K562 (cell line): ENCODE measurements around the gene KRABD2.
A peak's percentile ranks its signal among the peaks of the same experiment; 100 is the strongest.

Source experiments
- ATAC-seq: fragments of 200-7000 bp; cut with Tn5 transposase; 3 replicates; pipeline ENCODE4 v1.9.1; 2020; ENCODE audit warnings: moderate library complexity
- BruUV-seq: library from RNA; stranded (reverse); fragments of 400-500 nt; replicated peaks from 2 replicates; lab custom pipeline; 2021; lab: Mats Ljungman, UMichigan
- CTCF ChIA-PET: fragments of 300-600 bp; formaldehyde crosslinking; extraction: SDS; loops from one replicate; lab custom pipeline; 2021; ENCODE audit warnings: low intra/inter-chr PET ratio; lab: Yijun Ruan, JAX
- POLR2A ChIA-PET: fragments of 300-600, 350-650 bp; sonication (Branson Sonifier 250); formaldehyde crosslinking; extraction: SDS; loops from one replicate; lab custom pipeline; 2021; ENCODE audit warnings: antibody characterized with exemption, inconsistent platforms; lab: Yijun Ruan, JAX
- DNase-seq, 4 experiments: peaks; one replicate each; pipeline versions ENCODE4 v3.0.0 to v3.0.0-alpha.2; 2011 to 2018; ENCODE audit warnings: low spot score in 3 of 4, mixed read lengths in 3 of 4; ENCODE audit errors: extremely low read depth in 1 of 4
- FAIRE-seq: peaks from 2 replicates; lab custom pipeline; 2011; peaks lifted over from hg19 to GRCh38; lab: Jason Lieb, UNC
- H2AFZ ChIP-seq: 2 replicates; pipeline ENCODE4 v1.6.0; 2011; ENCODE audit warnings: low read depth, low read length, control low read depth, inconsistent platforms
- H3K27ac ChIP-seq: fragments of 200-600 bp; 3 replicates; pipeline ENCODE4 v1.8.0; 2011; ENCODE audit warnings: low read depth, mild to moderate bottlenecking, control low read depth, inconsistent platforms, low read length, moderate library complexity, mixed read lengths; ENCODE audit errors: extremely low read depth
- H3K27me3 ChIP-seq, 2 experiments: fragments of 300-600 bp in 1 of 2; 2 replicates in 1 of 2; 3 replicates in 1 of 2; pipeline versions ENCODE4 v1.6.0 to v1.8.0; 2011; ENCODE audit warnings: inconsistent platforms in 2 of 2, low read length in 2 of 2, mild to moderate bottlenecking in 1 of 2, mixed read lengths in 1 of 2, moderate library complexity in 1 of 2; ENCODE audit not compliant: control insufficient read depth in 2 of 2, insufficient read depth in 2 of 2
- H3K36me3 ChIP-seq: fragments of 300-600 bp; 3 replicates; pipeline ENCODE4 v1.8.0; 2011; ENCODE audit warnings: mild to moderate bottlenecking, low read length, inconsistent platforms; ENCODE audit not compliant: control insufficient read depth, insufficient read depth
- H3K4me1 ChIP-seq, 2 experiments: fragments of 200-600 bp in 1 of 2; replicated peaks in 1 of 2; 2 replicates in 1 of 2; 3 replicates in 1 of 2; pipeline versions ENCODE4 v1.5.1 to v1.8.0; 2011; ENCODE audit warnings: inconsistent platforms in 2 of 2, low read length in 2 of 2, mild to moderate bottlenecking in 1 of 2, mixed read lengths in 1 of 2, moderate library complexity in 1 of 2; ENCODE audit not compliant: control insufficient read depth in 2 of 2, insufficient read depth in 2 of 2
- H3K4me2 ChIP-seq: 2 replicates; pipeline ENCODE4 v1.6.1; 2011; ENCODE audit warnings: low read length, control low read depth, inconsistent platforms, mixed read lengths; ENCODE audit not compliant: insufficient read depth
- H3K4me3 ChIP-seq: fragments of 200-600 bp; sonication (generic), shearing (Covaris generic); 2 replicates; pipeline ENCODE4 v1.5.1; 2016; ENCODE audit warnings: control low read depth, inconsistent platforms
- H3K79me2 ChIP-seq: fragments of 200-600 bp; 3 replicates; pipeline ENCODE4 v1.8.0; 2011; ENCODE audit warnings: low read length, inconsistent platforms; ENCODE audit not compliant: control insufficient read depth, insufficient read depth
- H3K9ac ChIP-seq, 2 experiments: 2 replicates each; pipeline versions ENCODE4 v1.6.0 to v1.6.1; 2011; ENCODE audit warnings: low read depth in 2 of 2, low read length in 2 of 2, control low read depth in 1 of 2, inconsistent platforms in 1 of 2, mild to moderate bottlenecking in 1 of 2, mixed read lengths in 1 of 2; ENCODE audit not compliant: insufficient read depth in 1 of 2
- H3K9me1 ChIP-seq: one replicate; pipeline ENCODE4 v1.6.0; 2011; ENCODE audit warnings: inconsistent platforms, mild to moderate bottlenecking, low read length, moderate library complexity; ENCODE audit not compliant: control insufficient read depth, insufficient read depth
- H3K9me3 ChIP-seq: replicated peaks from 2 replicates; pipeline ENCODE4 v1.5.1; 2011; ENCODE audit warnings: low read depth, low read length, inconsistent platforms; ENCODE audit not compliant: control insufficient read depth, insufficient read depth
- H4K20me1 ChIP-seq: replicated peaks from 2 replicates; pipeline ENCODE4 v1.6.1; 2011; ENCODE audit warnings: low read length, inconsistent platforms, mixed read lengths; ENCODE audit not compliant: control insufficient read depth, insufficient read depth
- DACH1 ChIP-seq: fragments of 450-650 bp; IDR thresholded peaks from 2 replicates; pipeline ENCODE4 v1.6.1; 2018; ENCODE audit not compliant: partially characterized antibody
- HDAC1 ChIP-seq, 2 experiments: fragments of 450-650 bp; IDR thresholded peaks; 2 replicates each; pipeline ENCODE4 v1.6.1; 2016 to 2017; ENCODE audit warnings: inconsistent platforms in 1 of 2, mild to moderate bottlenecking in 1 of 2, moderate library complexity in 1 of 2
- MTA1 ChIP-seq: fragments of 450-650 bp; IDR thresholded peaks from 2 replicates; pipeline ENCODE4 v1.6.1; 2017; ENCODE audit warnings: borderline replicate concordance
- PTTG1 ChIP-seq: fragments of 450-650 bp; IDR thresholded peaks from 2 replicates; pipeline ENCODE4 v1.6.1; 2016; ENCODE audit warnings: low read depth, mild to moderate bottlenecking, missing genetic modification characterization, missing compliant biosample characterization
- WGBS: fragments of 100-300 bp; shearing (Covaris generic); methylation state at CpG from one replicate; pipeline ENCODE4 v1.1.6; 2016; ENCODE audit warnings: low coverage, mixed read lengths; ENCODE audit not compliant: insufficient coverage; ENCODE audit errors: missing lambda C conversion rate; 5-methylcytosine and 5-hydroxymethylcytosine counted together
- in situ Hi-C: fragments of 300-500 bp; cut with MboI; formaldehyde crosslinking; loops from 4 replicates; pipeline ENCODE4 v1.15.0; 2018; ENCODE audit warnings: inconsistent platforms, mixed read lengths
- intact Hi-C: fragments of 100-400 bp; cut with micrococcal nuclease; formaldehyde crosslinking; loops from 2 replicates; pipeline ENCODE4 v1.14.2; 2022
- TF ChIP-seq, protein P1 (sequence below): fragments of 450-650 bp; IDR thresholded peaks from 2 replicates; pipeline ENCODE4 v1.6.1; 2016; ENCODE audit warnings: antibody characterized with exemption

Gene KRABD2

DNA sequence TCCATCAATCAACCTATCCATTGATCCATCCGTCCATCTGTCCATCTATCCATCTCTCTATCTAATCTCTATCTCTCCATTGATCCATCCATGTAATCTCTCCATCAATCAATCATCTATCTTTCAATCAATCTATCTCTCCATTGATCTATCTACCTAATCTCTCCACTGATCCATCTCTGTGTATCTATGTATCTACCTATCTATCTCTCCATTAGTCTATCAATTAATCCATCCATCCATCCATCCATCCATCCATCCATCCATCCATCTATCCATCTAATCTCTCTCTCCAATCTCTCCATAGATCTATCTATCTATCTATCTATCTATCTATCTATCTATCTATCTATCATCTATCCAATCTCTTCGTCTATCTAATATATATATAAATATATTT is 24.6 kb upstream of the KRABD2 start:
- in situ Hi-C loops (loop anchor here (10.0 kb wide), 1 partner anchor 354 kb away; the partner anchor contains the start of gene SPDYE4), intact Hi-C loops (no loop called here)
- ChIA-PET POLR2A (no interaction called here), CTCF (no interaction called here)
- H4K20me1 ChIP-seq, result no peaks in the 10 kb centered on the region
- H3K27ac ChIP-seq, result no peak overlapping the region
- ATAC-seq (no peak), DNase-seq (no peak), FAIRE-seq (no peak)
- peaks cover 0 to 15% of the 10 kb centered on the region in 2 experiments; a peak in 3 of 5 replicates for H3K27me3 ChIP-seq
- no peak overlapping the region for H2AFZ ChIP-seq
- H3K9ac ChIP-seq, result no peak overlapping the region
- H3K79me2 ChIP-seq, result no peaks in the 10 kb centered on the region
- no peaks in the 10 kb centered on the region for H3K36me3 ChIP-seq
- 20% methylated on average over 2 of the region's 2 CpGs for WGBS
- H3K9me3 ChIP-seq, result no peaks in the 10 kb centered on the region
- H3K4me2 ChIP-seq, result no peak overlapping the region
- no peak overlapping the region for H3K4me3 ChIP-seq
- TF ChIP-seq MTA1 (0 out of 2 replicates have a peak, but pooled peaks have one; percentile 51), DACH1 (peak; percentile 84), PTTG1 (tag) (no peak), HDAC1 (IDR thresholded peaks at IDR 0.05) (peak in 1 of 2 experiments; percentile 25; a peak in 1 of 4 replicates)
- TF ChIP-seq, protein P1, sequence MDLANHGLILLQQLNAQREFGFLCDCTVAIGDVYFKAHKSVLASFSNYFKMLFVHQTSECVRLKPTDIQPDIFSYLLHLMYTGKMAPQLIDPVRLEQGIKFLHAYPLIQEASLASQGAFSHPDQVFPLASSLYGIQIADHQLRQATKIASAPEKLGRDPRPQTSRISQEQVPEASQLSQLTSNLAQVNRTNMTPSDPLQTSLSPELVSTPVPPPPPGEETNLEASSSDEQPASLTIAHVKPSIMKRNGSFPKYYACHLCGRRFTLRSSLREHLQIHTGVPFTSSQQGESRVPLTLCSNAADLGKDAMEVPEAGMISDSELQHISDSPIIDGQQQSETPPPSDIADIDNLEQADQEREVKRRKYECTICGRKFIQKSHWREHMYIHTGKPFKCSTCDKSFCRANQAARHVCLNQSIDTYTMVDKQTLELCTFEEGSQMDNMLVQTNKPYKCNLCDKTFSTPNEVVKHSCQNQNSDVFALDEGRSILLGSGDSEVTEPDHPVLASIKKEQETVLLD, result peak; percentile 65
- H3K4me1 ChIP-seq, result peaks cover 0 to 9% of the 10 kb centered on the region in 2 experiments; a peak in 2 of 5 replicates
- no peaks in the 10 kb centered on the region for H3K9me1 ChIP-seq
- BruUV-seq, result no TSS peak
